SK-N-SH treated with all-trans-retinoic acid at 6 μM for 48 hours (cell line): ENCODE results near the gene CTCF.

Source experiments
- ARNTL ChIP-seq: fragments of 450-650 bp; formaldehyde crosslinking; IDR thresholded peaks from 2 replicates; pipeline ENCODE4 v1.5.0; 2020; ENCODE audit warnings: low read depth, mild to moderate bottlenecking, moderate library complexity, borderline replicate concordance
- BACH2 ChIP-seq: fragments of 250-450 bp; sonication (Bioruptor Pico); IDR thresholded peaks from 2 replicates; pipeline ENCODE4 v1.9.0; 2021; ENCODE audit warnings: mild to moderate bottlenecking, borderline replicate concordance
- CSDC2 ChIP-seq: fragments of 250-450 bp; sonication (Bioruptor Pico); IDR thresholded peaks from 2 replicates; pipeline ENCODE4 v1.5.0; 2020; ENCODE audit warnings: mild to moderate bottlenecking, moderate library complexity
- PATZ1 ChIP-seq: fragments of 250-450 bp; sonication (Bioruptor Pico); IDR thresholded peaks from 2 replicates; pipeline ENCODE4 v1.8.0; 2020; ENCODE audit warnings: mild to moderate bottlenecking, moderate library complexity, borderline replicate concordance
- ZFP3 ChIP-seq: fragments of 250-450 bp; sonication (Bioruptor Pico); IDR thresholded peaks from 2 replicates; pipeline ENCODE4 v1.5.0; 2020; ENCODE audit warnings: mild to moderate bottlenecking, moderate library complexity
- ZNF8 ChIP-seq: fragments of 450-650 bp; formaldehyde crosslinking; IDR thresholded peaks from 2 replicates; pipeline ENCODE4 v1.5.0; 2020; ENCODE audit warnings: mild to moderate bottlenecking, moderate library complexity

- no peak for TF ChIP-seq BACH2 (CRISPR knock-in tag)
- no peak for TF ChIP-seq ZFP3 (CRISPR knock-in tag)
- TF ChIP-seq CSDC2: no peak
- TF ChIP-seq ARNTL: no peak
- TF ChIP-seq PATZ1 (CRISPR knock-in tag): no peak
- no peak for TF ChIP-seq ZNF8
Observed at GRCh38 chr16:67665598-67665997, 103.3 kb downstream of the CTCF start.
